ENCODE measurements around the gene ADGB. TPM values are rescaled to one million over a fixed set of nuclear protein-coding genes. Genes with fewer than 3 reads are reported as not detected.
"Not testable (repeated sequence)": the region's sequence is repeated elsewhere in the genome, so short reads cannot be mapped to it uniquely, and the experiment has no call there.

The ADGB gene
- total RNA-seq, 1 donor from 2014 or later: 0.94 TPM

DNA sequence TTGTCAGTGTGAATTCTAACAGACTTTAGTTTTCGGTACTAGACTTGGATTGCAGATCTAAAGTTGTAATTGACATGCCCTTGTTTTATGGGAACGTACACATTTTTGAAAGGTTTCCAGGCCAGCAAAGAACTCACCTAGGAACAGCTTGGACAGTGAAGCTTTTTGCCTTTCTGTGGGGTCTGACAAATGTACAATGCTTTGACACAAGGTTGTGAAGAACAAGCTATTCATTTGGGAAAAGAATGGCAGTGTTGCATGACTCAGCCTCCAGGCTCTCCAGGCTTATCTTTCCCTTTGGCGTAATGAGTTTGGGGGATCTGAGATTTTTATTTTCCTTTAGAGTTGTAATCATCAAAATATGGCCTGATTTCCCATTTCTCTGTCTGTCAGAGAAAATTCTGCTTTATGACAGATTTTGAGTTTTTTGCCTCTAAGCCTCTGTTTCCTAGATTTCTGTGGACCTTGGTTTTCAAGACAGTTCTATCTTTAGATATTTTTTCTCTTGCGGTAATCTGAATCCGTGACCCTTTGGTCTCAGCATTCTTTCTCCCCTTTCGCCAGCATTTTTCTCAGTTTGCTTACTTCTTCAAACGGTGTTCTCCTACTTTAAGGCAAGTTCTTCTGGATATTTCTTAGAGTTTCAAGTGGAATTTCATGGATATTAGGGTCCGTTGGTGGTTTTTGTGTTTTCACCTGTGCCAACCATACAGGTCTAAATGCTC is 221.0 kb downstream of the ADGB start:
- no peak for DNase-seq

DNA sequence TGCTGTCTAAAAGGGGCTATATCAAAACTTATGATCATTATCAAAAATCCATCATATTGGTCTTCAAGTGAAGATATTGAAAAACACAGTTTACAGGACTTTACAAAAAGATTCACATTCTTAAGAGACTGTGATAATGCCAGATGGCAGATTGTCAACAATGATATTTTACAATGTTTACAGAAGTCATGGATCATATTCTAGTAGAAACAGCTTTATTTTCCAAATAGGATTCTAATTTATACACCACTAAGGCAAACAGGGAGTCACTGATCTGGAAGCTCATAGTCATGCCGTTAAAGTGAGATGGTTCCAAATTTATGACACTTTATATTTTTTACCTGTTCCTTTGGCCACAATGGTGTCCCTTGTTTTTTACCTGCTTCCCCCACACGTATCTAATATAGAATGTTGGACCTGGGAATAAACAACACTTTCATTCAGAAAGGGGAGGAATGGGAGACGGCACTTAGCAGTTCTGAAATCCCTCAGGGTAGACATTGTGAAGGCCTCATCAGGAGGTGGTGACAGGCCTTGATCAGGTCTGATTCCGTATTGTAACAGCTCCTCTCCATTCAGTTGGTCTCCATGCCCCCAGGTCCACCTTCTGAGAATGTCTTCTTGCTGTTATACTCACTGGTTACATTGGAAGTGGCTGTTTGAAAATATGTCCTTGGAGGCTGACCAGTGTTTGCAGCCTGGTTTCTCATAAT is 228.6 kb downstream of the ADGB start:
- no peak for DNase-seq

DNA sequence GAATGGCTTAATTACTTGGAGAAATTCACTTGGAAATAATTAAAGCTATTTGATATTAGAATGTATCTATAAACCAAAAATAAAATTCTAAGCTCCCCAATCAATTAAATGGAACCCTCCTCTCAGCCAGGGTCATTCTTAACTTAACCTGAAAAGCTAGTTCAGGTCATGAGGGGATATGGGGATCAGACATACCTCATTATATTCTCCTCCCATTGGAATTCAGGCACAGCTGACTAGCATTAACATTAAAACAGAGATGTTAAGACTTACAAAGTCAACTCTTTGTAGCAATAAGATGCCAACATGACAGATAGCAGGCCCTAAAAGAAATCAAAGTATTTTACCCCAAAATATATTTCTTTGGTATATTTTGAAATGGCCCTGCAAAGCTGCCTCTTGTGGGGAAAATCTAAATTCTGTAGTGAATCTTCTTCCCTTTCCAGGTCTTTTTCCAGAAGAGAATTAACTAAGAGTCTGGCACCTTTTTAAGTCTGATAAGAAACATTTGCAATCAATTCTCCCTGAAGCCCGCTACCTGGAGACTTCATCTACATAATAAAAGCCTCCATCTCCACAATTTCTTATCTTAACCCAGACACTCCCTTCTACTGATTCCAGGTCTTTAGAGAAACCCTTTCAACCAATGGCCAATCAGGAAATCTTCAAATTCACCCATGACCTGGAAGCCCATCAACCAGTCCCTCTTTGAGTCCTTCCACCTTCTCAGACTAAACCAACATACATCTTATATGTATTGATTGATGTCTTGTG is 231.2 kb downstream of the ADGB start:
- DNase-seq: no peak

- DNase-seq: no peak
Measured at GRCh38 chr6:146833157-146833556, 234.4 kb downstream of the ADGB start.

DNA sequence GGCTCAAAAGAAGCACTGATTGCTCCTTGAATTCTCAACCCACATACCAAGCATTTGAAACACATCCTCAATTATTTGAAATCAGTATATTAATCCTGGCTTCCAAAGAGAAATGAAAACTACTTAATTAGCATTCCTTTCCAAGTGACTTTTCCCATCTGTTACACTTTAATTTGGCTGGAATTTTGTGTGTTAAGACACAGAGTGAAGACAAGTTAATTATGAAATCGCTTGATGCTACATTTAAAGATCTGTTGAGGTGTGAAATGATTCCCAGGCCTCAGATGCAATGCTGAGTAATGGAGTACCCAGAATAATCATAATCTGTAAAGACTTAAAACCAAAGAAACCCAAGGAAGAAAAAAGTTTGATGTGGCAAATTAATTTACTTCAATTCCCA is 241.4 kb downstream of the ADGB start:
- no peak for DNase-seq

DNA sequence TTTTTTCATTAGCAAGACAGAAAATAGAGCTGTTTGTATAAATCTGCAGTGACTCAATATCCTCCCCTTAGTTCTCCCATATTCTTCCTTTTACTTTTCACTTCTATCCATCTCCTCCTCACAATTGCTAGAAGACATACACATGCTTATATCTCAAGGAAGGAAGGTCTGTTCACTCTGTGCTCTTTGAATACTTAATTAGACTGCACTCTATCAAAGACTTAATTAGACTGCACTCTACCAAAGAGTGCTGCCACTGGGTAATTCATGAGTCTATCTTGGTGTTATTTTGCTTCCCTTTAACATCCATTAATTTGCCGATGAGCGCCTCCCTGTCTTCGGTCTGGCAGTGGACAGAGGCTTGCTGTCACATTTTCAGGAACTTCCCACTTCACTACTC is 241.9 kb downstream of the ADGB start:
- no peak for DNase-seq

DNA sequence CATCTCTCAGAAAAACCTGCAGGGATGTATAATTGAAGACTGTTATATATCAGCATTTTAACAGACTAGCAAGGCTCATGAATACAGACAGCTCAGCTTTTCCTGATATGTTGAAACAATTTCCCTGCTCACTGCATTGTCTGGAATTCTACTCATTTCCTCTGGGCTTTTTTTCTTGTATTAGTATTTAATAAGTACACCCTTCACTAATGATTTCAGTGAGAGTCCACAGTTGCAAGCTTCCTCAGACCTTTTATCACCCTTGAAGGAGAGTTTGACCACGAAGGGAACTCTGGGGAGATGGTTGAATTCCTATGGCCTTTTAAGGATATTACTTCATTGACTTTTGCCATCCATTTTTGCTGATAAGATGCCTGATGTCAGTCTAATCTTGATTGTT is 248.7 kb downstream of the ADGB start:
- DNase-seq: no peak

DNA sequence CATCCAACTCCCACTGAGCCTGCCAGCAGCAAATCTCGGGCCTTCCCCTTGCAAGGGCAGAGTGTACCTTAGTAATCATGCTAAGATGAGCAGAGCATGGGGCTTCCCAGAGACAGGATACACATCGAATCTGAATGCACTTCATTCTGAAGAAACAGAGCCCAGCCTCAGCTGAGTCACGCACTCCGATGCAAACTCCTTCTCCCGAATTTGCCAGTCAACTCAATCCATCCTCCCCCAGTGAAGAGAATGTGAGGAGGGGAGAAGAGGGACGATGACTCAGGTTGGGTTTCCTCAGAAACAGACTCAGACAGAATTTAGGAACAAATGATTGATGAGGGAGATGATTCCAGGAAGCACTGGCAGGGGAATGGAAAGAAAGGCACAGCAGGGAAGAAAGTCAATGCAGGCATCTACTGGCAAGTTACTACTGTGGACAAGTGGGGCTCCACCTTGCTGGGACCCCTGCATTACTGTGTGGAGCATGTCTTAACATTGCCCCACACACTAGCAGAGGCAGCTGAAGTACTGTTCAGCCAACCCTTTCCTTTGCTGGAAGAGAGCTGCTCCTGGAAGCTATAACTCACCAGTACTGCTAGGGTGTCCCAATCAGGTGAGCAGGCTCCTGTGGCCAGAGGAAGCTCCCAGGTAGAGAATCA is 251.6 kb downstream of the ADGB start:
- no peak for DNase-seq

GRCh38 chr6:146850981-146851380 is 252.2 kb downstream of the ADGB start:
- DNase-seq: no peak

GRCh38 chr6:146851837-146852236 is 253.1 kb downstream of the ADGB start:
- DNase-seq: no peak

- DNase-seq: not testable (repeated sequence)
Measured at GRCh38 chr6:146854521-146855255, 255.9 kb downstream of the ADGB start.

DNA sequence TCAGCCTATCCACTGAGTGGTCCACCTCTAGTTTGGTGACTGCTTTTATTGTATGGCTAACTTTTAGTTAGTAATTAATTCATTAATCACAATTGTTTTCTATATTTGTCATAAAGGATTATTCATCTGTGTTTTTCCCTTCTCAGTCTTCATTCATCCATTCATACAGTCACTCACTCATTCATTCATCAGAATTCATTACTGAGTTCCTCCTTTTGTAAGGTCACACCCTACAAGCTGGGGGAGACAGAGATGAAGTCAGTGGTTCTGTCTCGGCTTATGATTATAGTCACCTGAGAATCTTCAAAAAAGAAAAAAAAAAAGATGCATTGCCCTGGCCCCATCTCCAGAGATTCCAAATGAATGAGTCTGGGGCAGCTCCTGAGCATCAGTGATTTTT is 257.1 kb downstream of the ADGB start:
- no peak for DNase-seq

DNA sequence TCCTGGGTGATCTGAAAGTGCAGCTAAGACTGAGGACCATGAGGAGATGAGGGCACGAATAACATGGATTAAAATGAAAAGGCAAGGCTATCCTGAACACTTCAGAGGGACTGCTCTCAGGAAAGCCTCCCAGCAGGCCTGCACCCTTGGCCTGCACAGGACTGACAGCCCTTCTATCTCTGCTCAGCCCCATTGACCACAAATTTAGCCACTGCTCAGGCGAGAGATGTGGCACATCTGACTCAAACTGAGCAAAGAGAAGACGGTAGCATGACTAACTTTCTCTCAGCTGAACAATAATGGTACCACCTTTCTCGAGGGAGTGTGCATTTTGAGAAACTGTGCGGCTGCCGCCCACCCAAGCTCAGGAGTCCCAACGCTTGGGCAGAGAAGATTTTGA is 257.5 kb downstream of the ADGB start:
- no peak for DNase-seq

GRCh38 chr6:146857180-146857979 is 258.6 kb downstream of the ADGB start:
- DNase-seq: peak; percentile 79

DNA sequence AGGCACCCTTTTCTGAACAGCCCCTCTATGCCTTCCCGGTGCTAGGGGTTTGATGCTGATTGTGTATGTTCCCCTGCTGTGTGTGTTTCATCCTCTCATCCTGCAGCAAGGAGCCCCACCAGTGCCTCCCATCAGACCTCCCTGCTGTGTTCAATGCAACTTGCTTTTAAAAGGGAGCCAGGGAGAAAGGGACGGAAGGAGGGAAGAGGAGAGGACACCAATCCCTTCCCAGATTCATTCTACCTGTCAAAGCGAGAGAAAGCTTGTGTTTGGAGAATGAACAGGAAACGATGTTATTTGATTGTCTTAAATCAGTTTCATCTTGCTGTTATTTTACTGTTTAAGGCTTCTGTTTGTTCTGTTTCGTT is 259.2 kb downstream of the ADGB start:
- DNase-seq: no peak

DNA sequence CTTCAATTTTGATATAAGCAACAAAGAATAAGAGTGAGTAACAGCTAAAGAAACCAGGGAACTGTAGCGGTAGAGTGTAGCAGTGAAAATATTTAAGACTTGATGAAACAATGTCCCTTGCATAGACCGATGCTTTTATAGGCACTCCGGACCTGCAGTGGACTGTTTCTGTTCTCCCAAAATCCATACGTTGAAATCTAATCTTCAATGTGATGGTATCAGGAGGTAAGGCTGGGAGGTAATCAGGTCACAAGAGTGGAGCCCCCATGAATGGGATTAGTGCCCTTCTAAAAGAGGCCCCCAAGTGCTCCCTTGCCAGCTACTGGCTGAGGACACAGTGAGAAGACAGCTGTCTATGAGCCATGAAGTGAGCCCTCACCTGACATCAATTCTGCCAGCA is 260.4 kb downstream of the ADGB start:
- DNase-seq: no peak

DNA sequence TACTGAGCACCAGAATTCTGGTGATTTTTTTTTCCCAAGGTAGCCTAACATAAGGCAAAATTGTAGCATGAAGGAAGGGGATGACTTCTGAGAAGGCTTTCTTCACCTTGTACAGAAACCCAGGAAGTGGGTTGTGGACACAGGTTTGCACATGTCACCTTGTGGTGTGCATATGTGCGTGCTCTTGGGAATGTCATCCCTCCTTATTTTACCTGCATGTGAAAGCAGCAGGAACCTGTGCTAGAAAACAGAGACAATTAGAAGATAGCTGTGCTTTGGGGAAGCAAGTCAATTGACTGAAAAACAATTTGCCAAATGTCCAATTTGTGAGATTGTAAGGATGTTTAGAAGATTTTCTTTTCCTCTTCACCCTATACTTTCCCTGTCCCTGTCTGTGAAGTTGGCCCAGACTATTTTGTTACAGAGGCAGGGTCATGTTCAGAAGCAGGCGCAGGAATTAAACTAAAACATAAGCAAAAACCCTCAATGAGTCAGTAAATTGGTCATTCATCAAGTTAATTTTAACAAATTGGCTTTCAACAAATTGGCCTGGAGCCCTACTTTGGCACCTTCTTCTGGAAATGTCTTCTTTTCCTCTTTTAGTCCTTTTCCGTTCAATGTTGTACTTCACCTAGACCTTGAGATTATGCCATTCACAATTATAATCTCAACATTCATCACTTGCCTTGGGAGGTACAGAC is 261.2 kb downstream of the ADGB start:
- no peak for DNase-seq

DNA sequence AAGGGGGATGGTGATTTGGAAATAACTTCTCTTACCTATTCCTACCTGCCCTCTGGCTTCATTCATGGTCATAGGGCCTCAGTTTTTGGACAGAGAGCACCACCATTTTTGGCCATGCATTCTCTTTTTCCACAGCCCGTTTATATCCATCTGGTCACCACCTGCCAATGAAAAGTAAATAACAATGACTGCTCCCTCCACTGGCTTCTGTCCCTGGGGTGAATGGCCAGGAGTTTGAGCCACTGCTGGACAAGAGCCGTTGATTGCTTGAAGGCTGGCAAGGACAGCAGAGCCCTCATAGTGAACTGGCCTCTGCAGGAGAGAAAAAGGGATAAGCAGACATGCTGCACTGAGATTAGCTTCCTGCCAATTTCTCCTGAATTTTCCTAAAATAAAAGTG is 261.8 kb downstream of the ADGB start:
- DNase-seq: no peak

- no peak for DNase-seq
Measured at GRCh38 chr6:146861029-146861563, 262.3 kb downstream of the ADGB start.

DNA sequence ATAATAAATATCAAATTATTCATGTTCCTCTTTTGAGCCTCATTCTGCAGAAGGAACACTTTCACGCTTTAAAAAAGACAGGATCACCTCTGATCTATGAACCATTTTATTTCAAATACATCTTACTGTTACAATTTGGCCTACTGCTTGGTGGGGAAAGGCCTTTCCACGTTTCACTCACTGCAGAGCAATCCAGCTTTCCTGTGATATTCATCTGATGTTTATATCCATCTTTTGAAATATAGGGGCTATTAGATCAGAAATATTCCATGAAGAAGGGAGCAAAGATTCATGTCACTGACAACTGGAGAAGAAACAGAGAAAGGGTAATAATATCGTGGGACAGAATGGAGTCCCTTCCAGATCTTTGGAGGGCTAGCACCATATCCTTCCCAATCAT is 262.9 kb downstream of the ADGB start:
- DNase-seq: no peak

Data from occipital lobe (tissue), 2 donors.